ENCODE data around the gene GVQW3.

GVQW3 gene

GRCh38 chr11:76445121-76446084, 64.3 kb downstream of the GVQW3 start:
- peak; percentile 33 for DNase-seq (ENCODE audit: low read depth, low spot score)

- no peak for DNase-seq (ENCODE audit: low read depth, low spot score)
Observed at GRCh38 chr11:76448506-76448905, 67.4 kb downstream of the GVQW3 start.

DNA sequence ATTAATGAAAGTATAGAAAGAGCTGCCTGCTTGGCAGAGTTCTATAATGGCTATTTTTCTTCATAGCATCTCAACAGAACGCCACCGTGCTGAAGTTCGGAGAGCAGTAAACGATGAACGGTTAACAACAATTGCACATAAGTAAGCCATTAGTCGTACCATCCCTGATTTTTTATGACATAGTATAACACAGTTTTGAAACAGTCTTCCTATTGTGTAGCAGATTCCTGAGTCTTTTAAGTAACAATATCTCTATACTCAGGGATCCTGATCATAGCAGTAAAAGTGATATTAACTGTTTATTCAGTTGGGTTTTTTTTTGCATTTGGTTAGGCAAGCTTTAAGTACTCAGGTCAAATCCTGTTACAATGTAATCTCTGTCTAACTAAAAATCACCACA, 72.1 kb downstream of the GVQW3 start:
- DNase-seq (ENCODE audit: low read depth, low spot score) = no peak

DNA sequence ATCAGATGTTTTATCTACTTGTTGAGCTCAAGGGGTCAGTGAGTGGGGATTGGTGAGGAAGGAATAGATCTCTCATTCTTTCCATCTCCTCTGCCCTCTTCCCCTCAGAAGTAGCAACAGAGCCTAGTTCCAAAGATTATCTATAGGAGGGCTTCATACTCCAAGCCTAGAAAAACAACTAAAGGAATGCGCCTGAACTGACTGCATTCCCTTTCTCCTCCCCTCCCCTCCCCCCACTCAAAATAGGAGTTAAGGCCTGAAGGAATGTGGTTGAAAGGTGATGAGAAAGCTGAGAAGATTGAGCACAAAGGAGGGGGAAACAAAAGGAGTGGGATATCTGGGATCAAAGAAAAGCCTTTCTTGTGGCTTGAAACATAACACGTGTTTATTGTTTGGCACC, 74.2 kb downstream of the GVQW3 start:
- no peak for DNase-seq (ENCODE audit: low read depth, low spot score)

- no peak for DNase-seq (ENCODE audit: low read depth, low spot score)
Observed at GRCh38 chr11:76455931-76456330, 74.8 kb downstream of the GVQW3 start.

GRCh38 chr11:76456571-76456970, 75.4 kb downstream of the GVQW3 start:
- DNase-seq (ENCODE audit: low read depth, low spot score) = no peak
